ENCODE data around the gene MYH14.

GRCh38 chr19:50290011-50290410, 86.6 kb downstream of the MYH14 start:
- no peak for TF ChIP-seq CTCF (conservative IDR thresholded peaks at IDR 0.05 in 1 of 2, IDR thresholded peaks at IDR 0.05 in 1 of 2; ENCODE audit: low read depth in 1 of 2, low read length in 2 of 2)
- TF ChIP-seq EZH2 (IDR thresholded peaks at IDR 0.05; ENCODE audit: low read length, missing control alignments) = no peak
